T47D (cell line): ENCODE measurements around the gene PRKCZ.

Experiments
- DNase-seq, 2 experiments: peaks; one replicate each; pipeline versions ENCODE4 v3.0.0 to v3.0.0-alpha.2; 2011 to 2012; ENCODE audit warnings: low read depth in 1 of 2, low spot score in 1 of 2
- JUND ChIP-seq: IDR thresholded peaks from 2 replicates; pipeline ENCODE4 v1.6.1; 2012; ENCODE audit warnings: low read depth
- in situ Hi-C: cut with HindIII; loops from 2 replicates; pipeline ENCODE4 v1.10.0; 2016; ENCODE audit warnings: low sequenced_read_pairs, low pct_unique_long_range_greater_than_20kb

Gene PRKCZ

GRCh38 chr1:2212274-2212531 lies 162.0 kb downstream of the PRKCZ start:
- TF ChIP-seq JUND = no peak

GRCh38 chr1:2212532-2213491 lies 162.6 kb downstream of the PRKCZ start:
- peak; percentile 42 to 49 for DNase-seq
- in situ Hi-C loops = no loop called here
- TF ChIP-seq JUND = no peak

More at GRCh38 chr1:2212274-2212531, 162.0 kb downstream of the PRKCZ start:
- DNase-seq = no peak
- in situ Hi-C loops = no loop called here

GRCh38 chr1:2213576-2214505 lies 163.6 kb downstream of the PRKCZ start:
- TF ChIP-seq JUND = no peak
- in situ Hi-C loops = no loop called here
- DNase-seq = no peak

GRCh38 chr1:2214541-2215241 lies 164.5 kb downstream of the PRKCZ start:
- DNase-seq = no peak
- in situ Hi-C loops = no loop called here
- no peak for TF ChIP-seq JUND

GRCh38 chr1:2215329-2215728 lies 165.1 kb downstream of the PRKCZ start:
- no peak for TF ChIP-seq JUND
- no peak for DNase-seq
- in situ Hi-C loops = no loop called here

- in situ Hi-C loops = no loop called here
- no peak for TF ChIP-seq JUND
- no peak for DNase-seq
These were observed 165.9 kb downstream of the PRKCZ start for GRCh38 chr1:2215909-2216766.

GRCh38 chr1:2216767-2217058 lies 166.5 kb downstream of the PRKCZ start:
- no peak for TF ChIP-seq JUND
- in situ Hi-C loops = no loop called here
- no peak for DNase-seq

GRCh38 chr1:2221271-2221670 lies 171.1 kb downstream of the PRKCZ start:
- DNase-seq = no peak
- TF ChIP-seq JUND = no peak
- in situ Hi-C loops = no loop called here

GRCh38 chr1:2224170-2224584 lies 174.0 kb downstream of the PRKCZ start:
- TF ChIP-seq JUND = no peak
- DNase-seq = no peak
- in situ Hi-C loops = no loop called here

- no peak for DNase-seq
- no peak for TF ChIP-seq JUND
- in situ Hi-C loops = no loop called here
These were observed 174.6 kb downstream of the PRKCZ start for GRCh38 chr1:2224631-2225428.
